ENCODE measurements around the gene VEZT.

DNA sequence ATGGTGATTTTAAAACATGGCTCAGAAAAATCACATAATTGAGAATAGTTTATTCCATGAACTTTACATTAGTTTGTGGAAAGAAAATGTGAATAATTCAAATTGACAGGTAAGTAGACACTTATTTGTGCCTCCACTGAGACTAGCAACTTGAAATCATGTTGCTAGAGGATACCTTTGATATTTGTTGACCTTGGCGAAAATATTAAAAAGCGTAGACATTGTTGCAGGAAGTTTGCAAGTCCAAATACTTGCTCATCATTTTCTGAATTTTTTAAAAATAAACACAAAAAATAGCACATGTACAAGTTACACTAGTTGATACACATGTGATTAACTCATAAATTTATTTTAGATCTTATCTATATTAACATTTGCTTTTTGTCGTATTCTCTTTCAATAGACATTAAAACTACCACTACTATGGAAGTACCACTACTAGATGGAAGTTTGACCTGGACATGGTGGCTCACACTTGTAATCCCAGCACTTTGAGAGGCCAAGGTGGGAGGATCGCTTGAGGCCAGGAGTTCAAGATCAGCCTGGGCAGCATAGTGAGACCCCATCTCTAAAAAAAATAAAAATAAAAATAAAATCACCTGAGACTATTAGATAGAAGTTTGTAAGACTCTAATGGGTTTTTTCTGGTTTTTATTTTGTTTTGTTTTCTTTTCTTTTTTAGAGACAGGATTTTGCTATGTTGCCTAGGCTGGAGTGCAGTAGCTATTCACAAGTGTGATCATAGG is 24.3 kb downstream of the VEZT start:
- no peak for TF ChIP-seq POLR2AphosphoS5 (IDR thresholded peaks at IDR 0.05)
- no peak for TF ChIP-seq CTCF (IDR thresholded peaks at IDR 0.05)
- no peak for TF ChIP-seq EP300 (IDR thresholded peaks at IDR 0.05)

All from gastroesophageal sphincter (tissue), 3 donors.